ENCODE data around the gene IRF9.

DNA sequence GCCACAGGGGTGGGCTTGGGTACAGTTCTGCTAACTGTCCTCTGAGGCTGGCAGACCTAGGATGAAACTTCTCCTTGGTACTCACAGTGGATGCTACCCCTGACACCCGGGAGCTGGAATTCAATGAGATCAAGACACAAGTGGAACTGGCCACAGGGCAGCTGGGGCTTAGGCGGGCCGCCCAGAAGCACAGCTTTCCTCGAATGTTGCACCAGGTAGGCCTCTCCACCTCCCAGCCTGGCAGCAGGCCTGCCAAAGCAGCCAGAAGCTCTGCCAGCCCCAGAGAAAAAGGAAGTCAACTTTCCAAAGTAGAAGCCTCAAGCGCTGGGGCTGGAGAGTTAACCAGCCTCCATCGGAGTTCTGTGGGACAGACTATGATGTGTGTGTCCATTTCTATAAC, 43.9 kb upstream of the IRF9 start:
- no peak for TF ChIP-seq EP300 (IDR thresholded peaks at IDR 0.05)
- TF ChIP-seq, protein P1, sequence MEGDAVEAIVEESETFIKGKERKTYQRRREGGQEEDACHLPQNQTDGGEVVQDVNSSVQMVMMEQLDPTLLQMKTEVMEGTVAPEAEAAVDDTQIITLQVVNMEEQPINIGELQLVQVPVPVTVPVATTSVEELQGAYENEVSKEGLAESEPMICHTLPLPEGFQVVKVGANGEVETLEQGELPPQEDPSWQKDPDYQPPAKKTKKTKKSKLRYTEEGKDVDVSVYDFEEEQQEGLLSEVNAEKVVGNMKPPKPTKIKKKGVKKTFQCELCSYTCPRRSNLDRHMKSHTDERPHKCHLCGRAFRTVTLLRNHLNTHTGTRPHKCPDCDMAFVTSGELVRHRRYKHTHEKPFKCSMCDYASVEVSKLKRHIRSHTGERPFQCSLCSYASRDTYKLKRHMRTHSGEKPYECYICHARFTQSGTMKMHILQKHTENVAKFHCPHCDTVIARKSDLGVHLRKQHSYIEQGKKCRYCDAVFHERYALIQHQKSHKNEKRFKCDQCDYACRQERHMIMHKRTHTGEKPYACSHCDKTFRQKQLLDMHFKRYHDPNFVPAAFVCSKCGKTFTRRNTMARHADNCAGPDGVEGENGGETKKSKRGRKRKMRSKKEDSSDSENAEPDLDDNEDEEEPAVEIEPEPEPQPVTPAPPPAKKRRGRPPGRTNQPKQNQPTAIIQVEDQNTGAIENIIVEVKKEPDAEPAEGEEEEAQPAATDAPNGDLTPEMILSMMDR (IDR thresholded peaks at IDR 0.05): no peak

All from tibial nerve (tissue), 4 donors.